Suprapubic skin (tissue), 4 donors: ENCODE results near the gene TSPAN15. TPM values are rescaled to one million over a fixed set of nuclear protein-coding genes. Genes with fewer than 3 reads are reported as not detected.
"Not testable (repeated sequence)": the region's sequence is repeated elsewhere in the genome, so short reads cannot be mapped to it uniquely, and the experiment has no call there.

Source experiments
- DNase-seq, 2 donors: peaks; one replicate each; pipeline ENCODE4 v3.0.0-alpha.2; 2019; ENCODE audit warnings: low spot score in 2 of 2
- H3K27ac ChIP-seq: fragments of 200-600 bp; sonication (generic); one replicate; pipeline ENCODE4 v1.5.1; 2019
- H3K27me3 ChIP-seq: fragments of 200-600 bp; sonication (generic); one replicate; pipeline ENCODE4 v1.5.1; 2019
- H3K36me3 ChIP-seq: fragments of 200-600 bp; sonication (generic); one replicate; pipeline ENCODE4 v1.5.1; 2019
- H3K4me1 ChIP-seq: fragments of 200-600 bp; sonication (generic); one replicate; pipeline ENCODE4 v1.5.1; 2019
- H3K4me3 ChIP-seq: fragments of 200-600 bp; sonication (generic); one replicate; pipeline ENCODE4 v1.5.1; 2019; ENCODE audit warnings: mild to moderate bottlenecking
- H3K9me3 ChIP-seq: fragments of 200-600 bp; sonication (generic); one replicate; pipeline ENCODE4 v1.5.1; 2019
- CTCF ChIP-seq, 2 donors: fragments of 200-600 bp in 1 of 2; fragments of 450-650 bp in 1 of 2; sonication (generic) in 1 of 2; IDR thresholded peaks; one replicate each; pipeline ENCODE4 v1.5.1; 2016 to 2019; ENCODE audit warnings: antibody characterized with exemption in 2 of 2, mild to moderate bottlenecking in 1 of 2, moderate library complexity in 1 of 2
- EP300 ChIP-seq: sonication (generic); formaldehyde crosslinking; IDR thresholded peaks from one replicate; pipeline ENCODE4 v1.6.1; 2017; ENCODE audit warnings: antibody characterized with exemption
- POLR2A ChIP-seq, 2 donors: fragments of 450-650 bp; IDR thresholded peaks; one replicate each; pipeline ENCODE4 v1.6.1; 2017; ENCODE audit warnings: antibody characterized with exemption in 2 of 2, mild to moderate bottlenecking in 2 of 2, moderate library complexity in 2 of 2
- POLR2AphosphoS5 ChIP-seq, 3 donors: sonication (generic); formaldehyde crosslinking; IDR thresholded peaks; one replicate each; pipeline ENCODE4 v1.6.1; 2017; ENCODE audit warnings: antibody characterized with exemption in 3 of 3
- WGBS: methylation state at CpG from one replicate; pipeline ENCODE4 v1.1.5; 2018; 5-methylcytosine and 5-hydroxymethylcytosine counted together
- total RNA-seq, 4 donors: library from RNA; depleted of rRNA; stranded (reverse); fragments of >200 nt; gene quantifications; one replicate each; pipeline ENCODE4 v1.1.0, GENCODE V29; 2016

TSPAN15 gene
- total RNA-seq, 4 donors from 2014 or later, result 4.0 to 18.1 (median 11.7) TPM

DNA sequence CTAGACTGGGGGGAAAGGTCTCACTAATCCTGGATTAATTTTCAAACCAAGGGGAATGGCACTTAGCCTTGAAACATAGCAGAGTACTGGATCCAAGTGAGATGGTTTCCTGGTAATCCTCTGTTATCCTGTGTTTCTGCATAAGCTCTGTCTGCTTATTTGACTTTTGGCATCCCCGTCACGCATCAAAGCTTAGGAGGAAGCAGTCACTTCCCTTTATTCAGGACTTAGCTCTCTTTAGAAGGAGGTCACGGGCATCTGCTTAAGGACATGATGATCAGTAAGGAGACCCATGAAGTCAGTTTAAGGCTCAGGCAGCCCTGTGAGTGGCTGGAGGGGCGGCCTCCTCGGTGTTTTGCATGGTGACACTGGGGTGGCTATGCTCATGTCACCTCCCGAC is 30.0 kb downstream of the TSPAN15 start:
- H3K27me3 ChIP-seq, result no peaks in the 10 kb centered on the region
- H3K27ac ChIP-seq, result peak overlapping the region; percentile 19
- no peaks in the 10 kb centered on the region for H3K36me3 ChIP-seq
- no peaks in the 10 kb centered on the region for H3K9me3 ChIP-seq
- peaks cover 28% of the 10 kb centered on the region for H3K4me1 ChIP-seq
- TF ChIP-seq CTCF (IDR thresholded peaks at IDR 0.05) (no peak), POLR2AphosphoS5 (IDR thresholded peaks at IDR 0.05) (no peak), POLR2A (IDR thresholded peaks at IDR 0.05) (no peak), EP300 (no peak)
- no peak overlapping the region for H3K4me3 ChIP-seq
- WGBS, result 77% methylated on average over 6 of the region's 6 CpGs
- no peak for DNase-seq

GRCh38 chr10:69481811-69482524 is 30.7 kb downstream of the TSPAN15 start:
- no peaks in the 10 kb centered on the region for H3K36me3 ChIP-seq
- H3K4me1 ChIP-seq, result peaks cover 35% of the 10 kb centered on the region
- WGBS, result 86% methylated on average over 4 of the region's 4 CpGs
- no peak overlapping the region for H3K4me3 ChIP-seq
- no peaks in the 10 kb centered on the region for H3K27me3 ChIP-seq
- no peaks in the 10 kb centered on the region for H3K9me3 ChIP-seq
- TF ChIP-seq POLR2A (IDR thresholded peaks at IDR 0.05), result no peak
- no peak for TF ChIP-seq POLR2AphosphoS5 (IDR thresholded peaks at IDR 0.05)
- TF ChIP-seq EP300, result no peak
- no peak for TF ChIP-seq CTCF (IDR thresholded peaks at IDR 0.05)
- no peak overlapping the region for H3K27ac ChIP-seq
- no peak for DNase-seq

GRCh38 chr10:69483963-69484362 is 32.7 kb downstream of the TSPAN15 start:
- H3K36me3 ChIP-seq, result no peaks in the 10 kb centered on the region
- WGBS, result 64% methylated on average over 3 of the region's 5 CpGs
- TF ChIP-seq POLR2AphosphoS5 (IDR thresholded peaks at IDR 0.05), result no peak
- TF ChIP-seq POLR2A (IDR thresholded peaks at IDR 0.05), result no peak
- TF ChIP-seq EP300, result no peak
- TF ChIP-seq CTCF (IDR thresholded peaks at IDR 0.05), result no peak
- H3K27ac ChIP-seq, result no peak overlapping the region
- peaks cover 39% of the 10 kb centered on the region for H3K4me1 ChIP-seq
- no peak for DNase-seq
- H3K9me3 ChIP-seq, result no peaks in the 10 kb centered on the region
- no peak overlapping the region for H3K4me3 ChIP-seq
- H3K27me3 ChIP-seq, result no peaks in the 10 kb centered on the region

GRCh38 chr10:69484736-69485135 is 33.5 kb downstream of the TSPAN15 start:
- Histone ChIP-seq H3K4me3 (no peak overlapping the region), H3K27me3 (no peaks in the 10 kb centered on the region), H3K9me3 (no peaks in the 10 kb centered on the region), H3K27ac (no peak overlapping the region), H3K36me3 (no peaks in the 10 kb centered on the region), H3K4me1 (peaks cover 33% of the 10 kb centered on the region)
- 88% methylated on average over 7 of the region's 7 CpGs for whole genome bisulfite sequencing
- TF ChIP-seq POLR2A (IDR thresholded peaks at IDR 0.05) (no peak), POLR2AphosphoS5 (IDR thresholded peaks at IDR 0.05) (no peak), EP300 (no peak), CTCF (IDR thresholded peaks at IDR 0.05) (no peak)
- DNase-seq, result no peak

GRCh38 chr10:69486922-69487730 is 35.9 kb downstream of the TSPAN15 start:
- no peak overlapping the region for H3K27ac ChIP-seq
- H3K9me3 ChIP-seq, result no peaks in the 10 kb centered on the region
- no peaks in the 10 kb centered on the region for H3K27me3 ChIP-seq
- WGBS, result 54% methylated on average over 8 of the region's 9 CpGs
- no peaks in the 10 kb centered on the region for H3K36me3 ChIP-seq
- H3K4me1 ChIP-seq, result peaks cover 14% of the 10 kb centered on the region
- no peak overlapping the region for H3K4me3 ChIP-seq
- TF ChIP-seq CTCF (IDR thresholded peaks at IDR 0.05) (no peak), POLR2A (IDR thresholded peaks at IDR 0.05) (no peak), POLR2AphosphoS5 (IDR thresholded peaks at IDR 0.05) (no peak), EP300 (no peak)
- no peak for DNase-seq

DNA sequence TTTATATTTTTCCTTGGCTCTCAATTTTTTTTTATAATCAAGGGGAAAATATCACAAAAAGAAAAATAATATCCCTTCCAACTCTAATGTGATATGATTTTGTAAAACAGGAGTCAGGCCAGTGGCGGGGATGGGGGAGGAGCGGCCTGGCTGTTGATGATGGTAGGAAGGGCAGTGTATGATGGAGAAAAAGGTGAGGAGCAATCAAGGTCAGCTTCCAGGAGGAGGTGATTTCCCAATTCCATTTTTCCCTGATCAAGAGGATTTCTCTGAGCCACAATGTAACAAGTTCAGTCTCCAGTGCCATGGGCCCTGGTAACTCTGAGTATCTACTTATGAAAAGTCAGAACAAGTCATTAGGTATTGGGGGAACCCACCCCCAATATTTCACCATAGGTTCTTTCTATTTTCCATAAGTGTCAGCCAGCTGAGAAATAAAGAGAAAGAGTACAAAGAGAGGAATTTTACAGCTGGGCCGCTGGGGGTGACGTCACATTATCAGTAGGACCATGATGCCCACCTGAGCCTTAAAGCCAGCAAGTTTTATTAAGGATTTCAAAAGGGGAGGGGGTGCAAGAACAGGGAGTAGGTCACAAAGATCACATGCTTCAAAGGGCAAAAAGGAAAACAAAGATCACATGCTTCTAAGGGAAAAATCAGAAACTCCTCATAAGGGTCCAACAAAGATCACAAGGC is 37.0 kb downstream of the TSPAN15 start:
- not testable (repeated sequence) for H3K9me3 ChIP-seq, H3K27me3 ChIP-seq, H3K27ac ChIP-seq, H3K36me3 ChIP-seq, DNase-seq, H3K4me3 ChIP-seq
- 85% methylated on average over 4 of the region's 4 CpGs for WGBS
- H3K4me1 ChIP-seq, result peaks cover 20% of the 10 kb centered on the region

DNA sequence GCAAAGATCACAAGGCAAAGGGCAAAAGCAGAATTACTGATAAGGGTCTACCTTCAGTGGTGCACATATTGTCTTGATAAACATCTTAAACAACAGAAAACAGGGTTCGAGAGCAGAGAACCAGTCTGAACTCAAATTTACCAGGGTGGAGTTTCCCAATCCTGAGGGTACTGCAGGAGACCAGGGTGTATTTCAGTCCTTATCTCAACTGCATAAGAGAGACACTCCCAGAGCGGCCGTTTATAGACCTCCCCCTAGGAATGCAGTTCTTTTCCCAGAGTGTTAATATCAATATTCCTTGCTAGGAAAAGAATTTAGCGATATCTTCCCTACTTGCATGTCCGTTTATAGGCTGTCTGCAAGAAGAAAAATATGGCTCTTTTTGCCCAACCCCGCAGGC is 37.6 kb downstream of the TSPAN15 start:
- H3K4me1 ChIP-seq, result peaks cover 20% of the 10 kb centered on the region
- H3K9me3 ChIP-seq, H3K27me3 ChIP-seq, H3K27ac ChIP-seq, DNase-seq, H3K36me3 ChIP-seq, H3K4me3 ChIP-seq: not testable (repeated sequence)
- WGBS, result 86% methylated on average over 6 of the region's 6 CpGs
